PC-9 (cell line): ENCODE data around the gene NXPH1.

ENCODE experiments used
- EZH2 ChIP-seq: fragments of 200-600 bp; sonication (generic); IDR thresholded peaks from 2 replicates; pipeline ENCODE4 v1.8.0; 2017; ENCODE audit warnings: antibody characterized with exemption, low read depth
- TF ChIP-seq, protein P1 (sequence below): fragments of 200-600 bp; sonication (generic); conservative IDR thresholded peaks from 2 replicates; pipeline ENCODE4 v1.6.1; 2017; ENCODE audit warnings: mixed run types, antibody characterized with exemption, mild to moderate bottlenecking, moderate library complexity

DNA sequence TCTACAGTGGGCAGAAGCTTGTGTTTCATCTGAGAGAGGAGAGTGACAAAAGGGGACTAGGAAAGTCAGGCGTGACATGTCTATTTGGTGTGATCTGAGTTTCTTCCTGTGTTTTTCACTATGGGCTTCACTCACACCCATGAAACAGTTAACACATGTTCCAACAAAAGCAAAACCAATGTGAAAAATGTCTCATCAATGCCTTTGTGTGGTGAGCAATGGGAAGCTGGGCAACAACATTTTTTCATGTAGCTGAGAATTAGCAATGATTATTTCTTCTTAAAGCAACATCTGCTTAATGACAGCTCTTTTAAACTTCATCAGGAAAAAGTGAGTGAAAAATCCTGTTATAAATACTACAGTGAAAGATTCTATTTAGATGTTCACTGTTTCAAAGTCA, 76.2 kb downstream of the NXPH1 start:
- TF ChIP-seq, protein P1, sequence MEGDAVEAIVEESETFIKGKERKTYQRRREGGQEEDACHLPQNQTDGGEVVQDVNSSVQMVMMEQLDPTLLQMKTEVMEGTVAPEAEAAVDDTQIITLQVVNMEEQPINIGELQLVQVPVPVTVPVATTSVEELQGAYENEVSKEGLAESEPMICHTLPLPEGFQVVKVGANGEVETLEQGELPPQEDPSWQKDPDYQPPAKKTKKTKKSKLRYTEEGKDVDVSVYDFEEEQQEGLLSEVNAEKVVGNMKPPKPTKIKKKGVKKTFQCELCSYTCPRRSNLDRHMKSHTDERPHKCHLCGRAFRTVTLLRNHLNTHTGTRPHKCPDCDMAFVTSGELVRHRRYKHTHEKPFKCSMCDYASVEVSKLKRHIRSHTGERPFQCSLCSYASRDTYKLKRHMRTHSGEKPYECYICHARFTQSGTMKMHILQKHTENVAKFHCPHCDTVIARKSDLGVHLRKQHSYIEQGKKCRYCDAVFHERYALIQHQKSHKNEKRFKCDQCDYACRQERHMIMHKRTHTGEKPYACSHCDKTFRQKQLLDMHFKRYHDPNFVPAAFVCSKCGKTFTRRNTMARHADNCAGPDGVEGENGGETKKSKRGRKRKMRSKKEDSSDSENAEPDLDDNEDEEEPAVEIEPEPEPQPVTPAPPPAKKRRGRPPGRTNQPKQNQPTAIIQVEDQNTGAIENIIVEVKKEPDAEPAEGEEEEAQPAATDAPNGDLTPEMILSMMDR = no peak
- no peak for TF ChIP-seq EZH2
